Panc1 (cell line): Measurements from ENCODE around the gene NEIL3. TPM values are rescaled to one million over a fixed set of nuclear protein-coding genes. Genes with fewer than 3 reads are reported as not detected.

Source experiments
- ATAC-seq: fragments of 200-7000 bp; cut with Tn5 transposase; 2 replicates; pipeline ENCODE4 v1.9.1; 2020; ENCODE audit warnings: mild to moderate bottlenecking, moderate library complexity
- BruUV-seq: library from RNA; stranded (reverse); fragments of 400-500 nt; replicated peaks from 2 replicates; lab custom pipeline; 2021; lab: Mats Ljungman, UMichigan
- CTCF ChIA-PET: fragments of 300-600 bp; sonication (Branson Sonifier 250); formaldehyde crosslinking; loops from one replicate; lab custom pipeline; 2022; ENCODE audit warnings: antibody characterized with exemption; lab: Charles Lee
- POLR2A ChIA-PET: fragments of 300-600 bp; sonication (Branson Sonifier 250); formaldehyde crosslinking; loops from one replicate; lab custom pipeline; 2022; ENCODE audit warnings: antibody characterized with exemption; lab: Charles Lee
- DNase-seq: peaks from one replicate; pipeline ENCODE4 v3.0.0-alpha.2; 2010; ENCODE audit warnings: low read depth, low spot score
- H3K27ac ChIP-seq: 2 replicates; pipeline ENCODE4 v1.5.1; 2011; ENCODE audit warnings: mild to moderate bottlenecking, low read length, inconsistent platforms
- H3K27me3 ChIP-seq: fragments of 200-500 bp; sonication (Bioruptor generic); 2 replicates; pipeline ENCODE4 v1.6.0; 2014; ENCODE audit warnings: low read length, inconsistent platforms; ENCODE audit not compliant: control insufficient read depth, insufficient read depth
- H3K36me3 ChIP-seq: fragments of 200-500 bp; sonication (Bioruptor generic); 2 replicates; pipeline ENCODE4 v1.5.1; 2014; ENCODE audit warnings: inconsistent platforms, mild to moderate bottlenecking, low read length, moderate library complexity; ENCODE audit not compliant: control insufficient read depth, insufficient read depth
- H3K4me1 ChIP-seq: 2 replicates; pipeline ENCODE4 v1.5.1; 2011; ENCODE audit warnings: inconsistent platforms, mild to moderate bottlenecking, low read length, moderate library complexity; ENCODE audit not compliant: control insufficient read depth, insufficient read depth
- H3K4me3 ChIP-seq, 2 experiments: 2 replicates each; pipeline ENCODE4 v1.5.1; 2011 to 2012; ENCODE audit warnings: low read depth in 2 of 2, low read length in 2 of 2, mild to moderate bottlenecking in 2 of 2, inconsistent platforms in 1 of 2, moderate library complexity in 1 of 2
- H3K9me3 ChIP-seq: fragments of 200-500 bp; sonication (Bioruptor generic); 2 replicates; pipeline ENCODE4 v1.5.1; 2014; ENCODE audit warnings: low read depth, mild to moderate bottlenecking, inconsistent platforms, low read length, moderate library complexity; ENCODE audit not compliant: control insufficient read depth, insufficient read depth
- CTCF ChIP-seq: fragments of 450-650 bp; IDR thresholded peaks from 2 replicates; pipeline ENCODE4 v1.5.1; 2017; ENCODE audit warnings: mild to moderate bottlenecking
- POLR2AphosphoS5 ChIP-seq: IDR thresholded peaks from 2 replicates; pipeline ENCODE4 v1.6.1; 2012; ENCODE audit warnings: mild to moderate bottlenecking, low read depth, low read length, moderate library complexity
- REST ChIP-seq, 2 experiments: IDR thresholded peaks; 2 replicates each; pipeline ENCODE4 v1.6.1; 2011 to 2012; ENCODE audit warnings: low read depth in 2 of 2, control low read depth in 1 of 2, low read length in 1 of 2, mild to moderate bottlenecking in 1 of 2, moderate library complexity in 1 of 2; ENCODE audit not compliant: insufficient read depth in 1 of 2
- SIN3A ChIP-seq: IDR thresholded peaks from 2 replicates; pipeline ENCODE4 v1.6.1; 2012; ENCODE audit warnings: low read depth, mild to moderate bottlenecking, low read length, moderate library complexity, borderline replicate concordance; ENCODE audit not compliant: insufficient read depth
- TCF7L2 ChIP-seq: IDR thresholded peaks from 2 replicates; pipeline ENCODE4 v1.6.1; 2011; ENCODE audit warnings: mild to moderate bottlenecking, low read depth, low read length, inconsistent platforms
- in situ Hi-C: cut with HindIII; loops from 2 replicates; pipeline ENCODE4 v1.10.0; 2016; ENCODE audit warnings: low sequenced_read_pairs, low pct_unique_long_range_greater_than_20kb
- intact Hi-C: fragments of 100-400 bp; cut with micrococcal nuclease; formaldehyde crosslinking; loops from one replicate; pipeline ENCODE4 v1.10.0; 2022; ENCODE audit not compliant: unreplicated experiment
- total RNA-seq: library from RNA; stranded (reverse); gene quantifications from one replicate; pipeline ENCODE4 v1.2.1, GENCODE V29; 2021; ENCODE audit not compliant: unreplicated experiment

Gene NEIL3
- total RNA-seq, 1 experiment from 2014 or later: 8.9 TPM

- intact Hi-C loops: no loop called here
- Histone ChIP-seq H3K36me3 (no peaks in the 10 kb centered on the region), H3K27me3 (no peaks in the 10 kb centered on the region), H3K27ac (no peak overlapping the region), H3K4me1 (no peaks in the 10 kb centered on the region), H3K4me3 (no peak overlapping the region), H3K9me3 (no peaks in the 10 kb centered on the region)
- TF ChIP-seq SIN3A: no peak
- no peak for TF ChIP-seq CTCF
- no peak for TF ChIP-seq REST (IDR thresholded peaks at IDR 0.05; ENCODE audit: insufficient read depth in 1 of 2, low read depth in 2 of 2, low read length in 1 of 2)
- TF ChIP-seq POLR2AphosphoS5: no peak
- no peak for ATAC-seq
- POLR2A ChIA-PET: no interaction called here
- BruUV-seq: no TSS peak
- no peak for DNase-seq
- in situ Hi-C loops: no loop called here
- CTCF ChIA-PET: no interaction called here
Observed at GRCh38 chr4:177400030-177400429, 90.4 kb downstream of the NEIL3 start.

- H3K27ac ChIP-seq: no peak overlapping the region
- BruUV-seq: no TSS peak
- intact Hi-C loops (no loop called here), in situ Hi-C loops (no loop called here)
- ChIA-PET POLR2A (no interaction called here), CTCF (no interaction called here)
- H3K4me3 ChIP-seq: no peak overlapping the region
- no peaks in the 10 kb centered on the region for H3K36me3 ChIP-seq
- H3K27me3 ChIP-seq: no peaks in the 10 kb centered on the region
- DNase-seq: no peak
- no peak for ATAC-seq
- no peaks in the 10 kb centered on the region for H3K4me1 ChIP-seq
- no peaks in the 10 kb centered on the region for H3K9me3 ChIP-seq
- TF ChIP-seq TCF7L2 (no peak), SIN3A (no peak), REST (IDR thresholded peaks at IDR 0.05; ENCODE audit: insufficient read depth in 1 of 2, low read depth in 2 of 2, low read length in 1 of 2) (no peak), POLR2AphosphoS5 (no peak), CTCF (no peak)
Observed at GRCh38 chr4:177401658-177402273, 92.1 kb downstream of the NEIL3 start.
